ENCODE data around the gene TMC2.

The TMC2 gene

GRCh38 chr20:2527762-2528161 lies 8.6 kb upstream of the TMC2 start:
- no peak for DNase-seq

- DNase-seq = peak in 1 of 2 experiments; percentile 6
Measured at GRCh38 chr20:2528671-2529271, 7.6 kb upstream of the TMC2 start.

GRCh38 chr20:2533118-2533517 lies 3.3 kb upstream of the TMC2 start:
- DNase-seq = no peak

GRCh38 chr20:2535711-2536559 lies 438 bp upstream of the TMC2 start:
- DNase-seq = no peak

- DNase-seq = no peak
Measured at GRCh38 chr20:2537101-2537500, 728 bp downstream of the TMC2 start.

GRCh38 chr20:2538356-2538755 lies 2.0 kb downstream of the TMC2 start:
- no peak for DNase-seq

GRCh38 chr20:2538931-2539720 lies 2.8 kb downstream of the TMC2 start:
- no peak for DNase-seq

- DNase-seq = no peak
Measured at GRCh38 chr20:2541940-2542339, 5.6 kb downstream of the TMC2 start.

- no peak for DNase-seq
Measured at GRCh38 chr20:2542361-2542760, 6.0 kb downstream of the TMC2 start.

GRCh38 chr20:2544211-2544610 lies 7.8 kb downstream of the TMC2 start:
- no peak for DNase-seq

- no peak for DNase-seq
Measured at GRCh38 chr20:2545594-2545993, 9.2 kb downstream of the TMC2 start.

- no peak for DNase-seq
Measured at GRCh38 chr20:2557873-2558580, 21.7 kb downstream of the TMC2 start.

- DNase-seq = no peak
Measured at GRCh38 chr20:2558581-2559278, 22.4 kb downstream of the TMC2 start.

- no peak for DNase-seq
Measured at GRCh38 chr20:2559279-2559626, 22.9 kb downstream of the TMC2 start.

- no peak for DNase-seq
Measured at GRCh38 chr20:2559651-2560050, 23.3 kb downstream of the TMC2 start.

- no peak for DNase-seq
Measured at GRCh38 chr20:2563116-2563515, 26.7 kb downstream of the TMC2 start.

- no peak for DNase-seq
Measured at GRCh38 chr20:2564406-2564805, 28.0 kb downstream of the TMC2 start.

- no peak for DNase-seq
Measured at GRCh38 chr20:2575682-2576081, 39.3 kb downstream of the TMC2 start.

- no peak for DNase-seq
Measured at GRCh38 chr20:2576317-2576727, 39.9 kb downstream of the TMC2 start.

- no peak for DNase-seq
Measured at GRCh38 chr20:2578475-2579192, 42.3 kb downstream of the TMC2 start.

- no peak for DNase-seq
Measured at GRCh38 chr20:2585811-2586210, 49.4 kb downstream of the TMC2 start.

- DNase-seq = no peak
Measured at GRCh38 chr20:2593756-2594155, 57.4 kb downstream of the TMC2 start.
